Measurements from ENCODE around the gene EXOC3L2. TPM values are rescaled to one million over a fixed set of nuclear protein-coding genes. Genes with fewer than 3 reads are reported as not detected.

Gene EXOC3L2
- total RNA-seq, 2 donors from 2014 or later = 2.2 to 2.4 TPM

DNA sequence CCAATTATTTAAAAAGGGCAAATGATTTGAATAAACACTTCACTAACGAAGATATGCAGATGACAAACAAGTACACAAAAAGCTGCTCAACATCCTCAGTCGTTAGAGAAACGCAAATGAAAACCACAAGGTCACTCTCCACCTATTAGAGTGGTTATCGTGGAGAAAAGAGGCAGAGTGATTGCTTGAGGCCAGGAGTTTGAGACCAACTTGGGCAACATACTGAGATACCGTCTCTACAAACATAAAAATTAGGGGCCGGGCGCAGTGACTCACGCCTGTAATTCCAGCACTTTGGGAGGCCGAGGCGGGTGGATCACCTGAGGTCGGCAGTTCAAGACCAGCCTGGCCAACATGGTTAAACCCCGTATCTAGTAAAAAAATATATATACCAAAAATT is 39.4 kb downstream of the EXOC3L2 start:
- no peak for TF ChIP-seq CTCF (IDR thresholded peaks at IDR 0.05)
- Histone ChIP-seq H3K36me3 (no peaks in the 10 kb centered on the region), H3K27ac (no peak overlapping the region), H3K9me3 (no peaks in the 10 kb centered on the region), H3K4me1 (ENCODE audit: control insufficient read depth in 1 of 2, low read depth in 2 of 2) (no peaks in the 10 kb centered on the region), H3K27me3 (replicated peaks; ENCODE audit: insufficient read depth) (no peaks in the 10 kb centered on the region), H3K4me3 (no peak overlapping the region)
- ATAC-seq (ENCODE audit: insufficient number of reproducible peaks, low FRiP score, low read depth) (no peak), DNase-seq (ENCODE audit: low spot score) (no peak)

DNA sequence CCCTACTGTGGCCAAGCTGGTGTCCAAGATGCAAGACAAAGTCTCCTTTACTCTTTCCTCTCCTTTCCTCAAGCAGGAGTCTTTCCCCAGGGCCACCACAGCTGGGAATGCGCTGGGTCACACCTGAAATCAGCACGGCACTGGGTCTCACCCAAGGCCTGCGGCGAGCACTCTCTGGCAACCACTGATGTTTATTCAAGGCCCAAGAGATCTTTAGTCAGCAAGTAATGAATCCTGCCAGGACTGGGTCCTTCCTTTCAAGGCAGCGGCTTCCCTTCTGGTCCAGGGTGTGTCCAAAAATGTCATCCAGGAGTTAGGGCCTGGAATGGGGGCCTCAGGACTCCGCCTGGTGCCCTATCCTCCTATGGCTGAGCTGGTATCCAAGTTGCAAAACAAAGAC is 42.6 kb downstream of the EXOC3L2 start:
- no peaks in the 10 kb centered on the region for H3K27me3 ChIP-seq (replicated peaks; ENCODE audit: insufficient read depth)
- TF ChIP-seq CTCF (IDR thresholded peaks at IDR 0.05) = no peak
- H3K27ac ChIP-seq = no peak overlapping the region
- no peak overlapping the region for H3K4me3 ChIP-seq
- no peaks in the 10 kb centered on the region for H3K9me3 ChIP-seq
- no peaks in the 10 kb centered on the region for H3K36me3 ChIP-seq
- DNase-seq (ENCODE audit: low spot score) (no peak), ATAC-seq (ENCODE audit: insufficient number of reproducible peaks, low FRiP score, low read depth) (no peak)
- H3K4me1 ChIP-seq (ENCODE audit: control insufficient read depth in 1 of 2, low read depth in 2 of 2) = no peaks in the 10 kb centered on the region

- ATAC-seq (ENCODE audit: insufficient number of reproducible peaks, low FRiP score, low read depth) (no peak), DNase-seq (ENCODE audit: low spot score) (no peak)
- no peaks in the 10 kb centered on the region for H3K36me3 ChIP-seq
These were observed 44.6 kb downstream of the EXOC3L2 start for GRCh38 chr19:45200568-45200967.

GRCh38 chr19:45195764-45196163 is 49.4 kb downstream of the EXOC3L2 start:
- Histone ChIP-seq H3K27me3 (replicated peaks; ENCODE audit: insufficient read depth) (no peaks in the 10 kb centered on the region), H3K27ac (no peak overlapping the region), H3K4me3 (no peak overlapping the region), H3K36me3 (no peaks in the 10 kb centered on the region), H3K4me1 (ENCODE audit: control insufficient read depth in 1 of 2, low read depth in 2 of 2) (no peaks in the 10 kb centered on the region), H3K9me3 (no peaks in the 10 kb centered on the region)
- no peak for ATAC-seq (ENCODE audit: insufficient number of reproducible peaks, low FRiP score, low read depth)
- no peak for TF ChIP-seq CTCF (IDR thresholded peaks at IDR 0.05)
- no peak for DNase-seq (ENCODE audit: low spot score)

More at GRCh38 chr19:45200568-45200967, 44.6 kb downstream of the EXOC3L2 start:
- TF ChIP-seq CTCF (IDR thresholded peaks at IDR 0.05) = no peak
- Histone ChIP-seq H3K9me3 (no peaks in the 10 kb centered on the region), H3K27ac (no peak overlapping the region), H3K27me3 (replicated peaks; ENCODE audit: insufficient read depth) (no peaks in the 10 kb centered on the region), H3K4me1 (ENCODE audit: control insufficient read depth in 1 of 2, low read depth in 2 of 2) (no peaks in the 10 kb centered on the region), H3K4me3 (no peak overlapping the region)

- Histone ChIP-seq H3K27me3 (replicated peaks; ENCODE audit: insufficient read depth) (no peaks in the 10 kb centered on the region), H3K4me1 (ENCODE audit: control insufficient read depth in 1 of 2, low read depth in 2 of 2) (no peaks in the 10 kb centered on the region), H3K4me3 (no peak overlapping the region), H3K9me3 (no peaks in the 10 kb centered on the region), H3K36me3 (no peaks in the 10 kb centered on the region), H3K27ac (no peak overlapping the region)
- no peak for ATAC-seq (ENCODE audit: insufficient number of reproducible peaks, low FRiP score, low read depth)
- no peak for DNase-seq (ENCODE audit: low spot score)
- no peak for TF ChIP-seq CTCF (IDR thresholded peaks at IDR 0.05)
These were observed 53.8 kb downstream of the EXOC3L2 start for GRCh38 chr19:45191375-45191774.
